Fibroblast of mammary gland (primary cell): ENCODE data around the gene MS4A7.

Source experiments
- DNase-seq: peaks from one replicate; pipeline ENCODE4 v3.0.0-alpha.2; 2010; ENCODE audit warnings: low read depth
- H3K4me3 ChIP-seq: 2 replicates; pipeline ENCODE4 v1.5.1; 2011; ENCODE audit warnings: low read depth, mild to moderate bottlenecking, low read length, moderate library complexity; ENCODE audit not compliant: control insufficient read depth
- CTCF ChIP-seq: conservative IDR thresholded peaks from 2 replicates; pipeline ENCODE4 v1.5.1; 2011; ENCODE audit warnings: low read depth, low read length, inconsistent platforms; ENCODE audit not compliant: control insufficient read depth, insufficient read depth

The MS4A7 gene

GRCh38 chr11:60370252-60370810 lies 8.0 kb upstream of the MS4A7 start:
- no peak for TF ChIP-seq CTCF
- DNase-seq, result no peak
- H3K4me3 ChIP-seq, result no peak overlapping the region

GRCh38 chr11:60370811-60371298 lies 7.5 kb upstream of the MS4A7 start:
- no peak overlapping the region for H3K4me3 ChIP-seq
- TF ChIP-seq CTCF, result no peak
- no peak for DNase-seq

- DNase-seq, result no peak
- H3K4me3 ChIP-seq, result no peak overlapping the region
- TF ChIP-seq CTCF, result no peak
These were observed 6.9 kb upstream of the MS4A7 start for GRCh38 chr11:60371386-60371785.

GRCh38 chr11:60371854-60372253 lies 6.5 kb upstream of the MS4A7 start:
- no peak for DNase-seq
- no peak for TF ChIP-seq CTCF
- no peak overlapping the region for H3K4me3 ChIP-seq

GRCh38 chr11:60372767-60373166 lies 5.6 kb upstream of the MS4A7 start:
- TF ChIP-seq CTCF, result no peak
- no peak for DNase-seq
- no peak overlapping the region for H3K4me3 ChIP-seq

- TF ChIP-seq CTCF, result no peak
- H3K4me3 ChIP-seq, result no peak overlapping the region
- no peak for DNase-seq
These were observed 3.0 kb upstream of the MS4A7 start for GRCh38 chr11:60375316-60375715.

GRCh38 chr11:60376601-60377000 lies 1.7 kb upstream of the MS4A7 start:
- DNase-seq, result no peak
- no peak overlapping the region for H3K4me3 ChIP-seq
- no peak for TF ChIP-seq CTCF
